ENCODE data around the gene PDE4B. TPM values are rescaled to one million over a fixed set of nuclear protein-coding genes. Genes with fewer than 3 reads are reported as not detected.

PDE4B gene
- total RNA-seq, 1 donor from 2014 or later: 7.2 TPM

- no peak for DNase-seq
Measured at GRCh38 chr1:65882076-65882475, 89.4 kb downstream of the PDE4B start.

GRCh38 chr1:65889441-65889840 lies 96.7 kb downstream of the PDE4B start:
- Mint-ChIP-seq H3K9me3 (ENCODE audit: unreplicated experiment) (peaks cover 2% of the 10 kb centered on the region), H3K36me3 (ENCODE audit: unreplicated experiment) (peaks cover 6% of the 10 kb centered on the region)

More at GRCh38 chr1:65882076-65882475, 89.4 kb downstream of the PDE4B start:
- peaks cover 2% of the 10 kb centered on the region for H3K4me1 Mint-ChIP-seq (ENCODE audit: low read depth, unreplicated experiment)
- peaks cover under 1% of the 10 kb centered on the region for H3K36me3 Mint-ChIP-seq (ENCODE audit: unreplicated experiment)
- H3K9me3 Mint-ChIP-seq (ENCODE audit: unreplicated experiment): peaks cover 2% of the 10 kb centered on the region
- H3K27ac Mint-ChIP-seq (ENCODE audit: unreplicated experiment): no peak overlapping the region
- no peaks in the 10 kb centered on the region for H3K27me3 Mint-ChIP-seq (ENCODE audit: unreplicated experiment)
- TF ChIP-seq, protein P1, sequence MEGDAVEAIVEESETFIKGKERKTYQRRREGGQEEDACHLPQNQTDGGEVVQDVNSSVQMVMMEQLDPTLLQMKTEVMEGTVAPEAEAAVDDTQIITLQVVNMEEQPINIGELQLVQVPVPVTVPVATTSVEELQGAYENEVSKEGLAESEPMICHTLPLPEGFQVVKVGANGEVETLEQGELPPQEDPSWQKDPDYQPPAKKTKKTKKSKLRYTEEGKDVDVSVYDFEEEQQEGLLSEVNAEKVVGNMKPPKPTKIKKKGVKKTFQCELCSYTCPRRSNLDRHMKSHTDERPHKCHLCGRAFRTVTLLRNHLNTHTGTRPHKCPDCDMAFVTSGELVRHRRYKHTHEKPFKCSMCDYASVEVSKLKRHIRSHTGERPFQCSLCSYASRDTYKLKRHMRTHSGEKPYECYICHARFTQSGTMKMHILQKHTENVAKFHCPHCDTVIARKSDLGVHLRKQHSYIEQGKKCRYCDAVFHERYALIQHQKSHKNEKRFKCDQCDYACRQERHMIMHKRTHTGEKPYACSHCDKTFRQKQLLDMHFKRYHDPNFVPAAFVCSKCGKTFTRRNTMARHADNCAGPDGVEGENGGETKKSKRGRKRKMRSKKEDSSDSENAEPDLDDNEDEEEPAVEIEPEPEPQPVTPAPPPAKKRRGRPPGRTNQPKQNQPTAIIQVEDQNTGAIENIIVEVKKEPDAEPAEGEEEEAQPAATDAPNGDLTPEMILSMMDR (IDR thresholded peaks at IDR 0.05; ENCODE audit: partially characterized antibody, unreplicated experiment): no peak
- no peak overlapping the region for H3K4me3 Mint-ChIP-seq (ENCODE audit: unreplicated experiment)

GRCh38 chr1:65890201-65890843 lies 97.6 kb downstream of the PDE4B start:
- DNase-seq: no peak
- TF ChIP-seq, protein P1 (IDR thresholded peaks at IDR 0.05; ENCODE audit: partially characterized antibody, unreplicated experiment): no peak
- Mint-ChIP-seq H3K9me3 (ENCODE audit: unreplicated experiment) (peaks cover 2% of the 10 kb centered on the region), H3K4me3 (ENCODE audit: unreplicated experiment) (no peak overlapping the region), H3K36me3 (ENCODE audit: unreplicated experiment) (peaks cover 6% of the 10 kb centered on the region), H3K4me1 (ENCODE audit: low read depth, unreplicated experiment) (no peaks in the 10 kb centered on the region), H3K27me3 (ENCODE audit: unreplicated experiment) (peaks cover 1% of the 10 kb centered on the region), H3K27ac (ENCODE audit: unreplicated experiment) (no peak overlapping the region)

More at GRCh38 chr1:65889441-65889840, 96.7 kb downstream of the PDE4B start:
- TF ChIP-seq, protein P1 (IDR thresholded peaks at IDR 0.05; ENCODE audit: partially characterized antibody, unreplicated experiment): no peak
- no peak overlapping the region for H3K4me3 Mint-ChIP-seq (ENCODE audit: unreplicated experiment)
- peaks cover 1% of the 10 kb centered on the region for H3K27me3 Mint-ChIP-seq (ENCODE audit: unreplicated experiment)
- no peak for DNase-seq
- H3K27ac Mint-ChIP-seq (ENCODE audit: unreplicated experiment): no peak overlapping the region
- H3K4me1 Mint-ChIP-seq (ENCODE audit: low read depth, unreplicated experiment): no peaks in the 10 kb centered on the region

- H3K27ac Mint-ChIP-seq (ENCODE audit: unreplicated experiment): no peak overlapping the region
- no peak for DNase-seq
- H3K9me3 Mint-ChIP-seq (ENCODE audit: unreplicated experiment): no peaks in the 10 kb centered on the region
- no peaks in the 10 kb centered on the region for H3K36me3 Mint-ChIP-seq (ENCODE audit: unreplicated experiment)
- no peaks in the 10 kb centered on the region for H3K27me3 Mint-ChIP-seq (ENCODE audit: unreplicated experiment)
- TF ChIP-seq, protein P1 (IDR thresholded peaks at IDR 0.05; ENCODE audit: partially characterized antibody, unreplicated experiment): no peak
- no peaks in the 10 kb centered on the region for H3K4me1 Mint-ChIP-seq (ENCODE audit: low read depth, unreplicated experiment)
- H3K4me3 Mint-ChIP-seq (ENCODE audit: unreplicated experiment): no peak overlapping the region
Measured at GRCh38 chr1:65894738-65895605, 102.3 kb downstream of the PDE4B start.

DNA sequence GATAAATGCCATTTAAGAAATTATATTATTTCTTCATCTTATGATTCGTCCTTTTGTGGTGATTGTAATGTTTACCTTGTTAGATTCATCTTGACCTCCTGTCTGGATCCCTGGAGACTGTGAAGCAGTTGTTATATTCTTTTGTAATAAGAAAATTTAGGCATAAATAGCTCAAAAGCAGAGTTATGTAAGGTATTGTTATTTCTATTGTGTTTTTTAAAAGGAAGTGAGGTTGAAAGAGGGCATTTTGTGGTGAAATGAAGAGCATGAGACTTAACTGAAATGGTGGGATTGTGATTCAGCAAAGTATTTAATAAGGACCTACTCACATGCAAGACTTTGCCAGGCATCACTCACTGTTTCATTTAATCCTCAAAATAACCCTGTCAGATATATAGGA lies 104.0 kb downstream of the PDE4B start:
- Mint-ChIP-seq H3K36me3 (ENCODE audit: unreplicated experiment) (no peaks in the 10 kb centered on the region), H3K9me3 (ENCODE audit: unreplicated experiment) (no peaks in the 10 kb centered on the region), H3K27ac (ENCODE audit: unreplicated experiment) (no peak overlapping the region), H3K4me1 (ENCODE audit: low read depth, unreplicated experiment) (no peaks in the 10 kb centered on the region), H3K27me3 (ENCODE audit: unreplicated experiment) (no peaks in the 10 kb centered on the region), H3K4me3 (ENCODE audit: unreplicated experiment) (no peak overlapping the region)
- TF ChIP-seq, protein P1 (IDR thresholded peaks at IDR 0.05; ENCODE audit: partially characterized antibody, unreplicated experiment): no peak
- DNase-seq: no peak

All from glutamatergic neuron (in vitro differentiated cells).